GM12878 (cell line): ENCODE results near the gene MYT1. TPM values are rescaled to one million over a fixed set of nuclear protein-coding genes. Genes with fewer than 3 reads are reported as not detected.

Experiments
- ATAC-seq: fragments of 200-7000 bp; cut with Tn5 transposase; 3 replicates; pipeline ENCODE4 v1.9.1; 2020; ENCODE audit warnings: mild to moderate bottlenecking, moderate library complexity
- BruUV-seq: library from RNA; stranded (reverse); fragments of 400-500 nt; replicated peaks from 2 replicates; lab custom pipeline; 2021; lab: Mats Ljungman, UMichigan
- CTCF ChIA-PET: fragments of 300-600 bp; sonication (Branson Sonifier 250); formaldehyde crosslinking; extraction: SDS; loops from one replicate; lab custom pipeline; 2021; ENCODE audit warnings: inconsistent platforms; lab: Yijun Ruan, JAX
- POLR2A ChIA-PET: fragments of 350-600 bp; formaldehyde crosslinking; extraction: SDS; loops from one replicate; lab custom pipeline; 2021; ENCODE audit warnings: inconsistent platforms; lab: Charles Lee
- RAD21 ChIA-PET: fragments of 300-600 bp; sonication (Branson Sonifier 250); formaldehyde crosslinking; loops from one replicate; lab custom pipeline; 2023; ENCODE audit warnings: antibody characterized with exemption; ENCODE audit not compliant: unreplicated experiment; lab: Charles Lee
- SMC1A ChIA-PET: fragments of 300-600 bp; sonication (Branson Sonifier 250); formaldehyde crosslinking; loops from one replicate; lab custom pipeline; 2023; ENCODE audit not compliant: unreplicated experiment, uncharacterized antibody; lab: Charles Lee
- DNase-seq: peaks from one replicate; pipeline ENCODE4 v3.0.0-alpha.2; 2011; ENCODE audit warnings: low read depth, low spot score
- FAIRE-seq: peaks from 3 replicates; lab custom pipeline; 2011; peaks lifted over from hg19 to GRCh38; lab: Jason Lieb, UNC
- H2AFZ ChIP-seq: 2 replicates; pipeline ENCODE4 v1.6.0; 2011; ENCODE audit warnings: low read depth, low read length, control low read depth; ENCODE audit not compliant: control insufficient read depth
- H3K27ac ChIP-seq: 2 replicates; pipeline ENCODE4 v1.5.1; 2011; ENCODE audit warnings: control low read depth; ENCODE audit not compliant: control insufficient read depth, insufficient read depth
- H3K27me3 ChIP-seq, 2 experiments: replicated peaks in 1 of 2; 2 replicates each; pipeline versions ENCODE4 v1.6.0 to v1.6.1; 2011; ENCODE audit warnings: low read length in 1 of 2; ENCODE audit not compliant: control insufficient read depth in 2 of 2, insufficient read depth in 2 of 2
- H3K36me3 ChIP-seq, 2 experiments: 2 replicates each; pipeline ENCODE4 v1.5.1; 2011; ENCODE audit warnings: low read length in 1 of 2; ENCODE audit not compliant: control insufficient read depth in 2 of 2, insufficient read depth in 2 of 2
- H3K4me1 ChIP-seq: 2 replicates; pipeline ENCODE4 v1.6.1; 2011; ENCODE audit warnings: mild to moderate bottlenecking, low read length, moderate library complexity, mixed read lengths; ENCODE audit not compliant: control insufficient read depth, insufficient read depth
- H3K4me2 ChIP-seq: 2 replicates; pipeline ENCODE4 v1.6.0; 2011; ENCODE audit warnings: control low read depth; ENCODE audit not compliant: control insufficient read depth, insufficient read depth
- H3K4me3 ChIP-seq: fragments of 200-600 bp; sonication (generic); 2 replicates; pipeline ENCODE4 v1.5.1; 2016
- H3K79me2 ChIP-seq: 2 replicates; pipeline ENCODE4 v1.6.0; 2011; ENCODE audit warnings: low read length; ENCODE audit not compliant: control insufficient read depth, insufficient read depth
- H3K9ac ChIP-seq: 2 replicates; pipeline ENCODE4 v1.8.0; 2011; ENCODE audit warnings: low read length, control low read depth, mixed read lengths; ENCODE audit not compliant: control insufficient read depth, insufficient read depth
- H3K9me3 ChIP-seq: replicated peaks from 3 replicates; pipeline ENCODE4 v1.5.1; 2011; ENCODE audit warnings: mild to moderate bottlenecking, low read length; ENCODE audit not compliant: control insufficient read depth, insufficient read depth
- H4K20me1 ChIP-seq: 2 replicates; pipeline ENCODE4 v1.6.0; 2011; ENCODE audit not compliant: control insufficient read depth, insufficient read depth
- CBX5 ChIP-seq: sonication (generic); IDR thresholded peaks from 2 replicates; pipeline ENCODE4 v1.6.1; 2016; ENCODE audit warnings: low read depth, moderate library complexity, mild to moderate bottlenecking, inconsistent platforms
- EGR1 ChIP-seq, 2 experiments: IDR thresholded peaks; 1 replicate in 1 of 2; 2 replicates in 1 of 2; pipeline ENCODE4 v1.6.1; 2011 to 2012; ENCODE audit warnings: low read depth in 2 of 2, low read length in 2 of 2, borderline replicate concordance in 1 of 2, mild to moderate bottlenecking in 1 of 2, moderate library complexity in 1 of 2
- EP300 ChIP-seq, 2 experiments: fragments of 150-350 bp in 1 of 2; IDR thresholded peaks; 2 replicates each; pipeline ENCODE4 v1.6.1; 2011 to 2012; ENCODE audit warnings: low read depth in 2 of 2, low read length in 2 of 2, borderline replicate concordance in 1 of 2, improper control_type of control experiment in 1 of 2, inconsistent platforms in 1 of 2; ENCODE audit not compliant: control insufficient read depth in 1 of 2
- IRF3 ChIP-seq: fragments of 450-650 bp; IDR thresholded peaks from 2 replicates; pipeline ENCODE4 v1.6.1; 2014; ENCODE audit warnings: mild to moderate bottlenecking
- JUND ChIP-seq: IDR thresholded peaks from 2 replicates; pipeline ENCODE4 v1.6.1; 2012; ENCODE audit warnings: low read depth, mild to moderate bottlenecking, low read length, improper control_type of control experiment, moderate library complexity
- KLF5 ChIP-seq: fragments of 450-650 bp; IDR thresholded peaks from 2 replicates; pipeline ENCODE4 v1.6.1; 2014; ENCODE audit warnings: mild to moderate bottlenecking; ENCODE audit not compliant: partially characterized antibody
- MEF2A ChIP-seq: IDR thresholded peaks from 2 replicates; pipeline ENCODE4 v1.6.1; 2011; ENCODE audit warnings: low read depth, mild to moderate bottlenecking, low read length, moderate library complexity; ENCODE audit not compliant: insufficient read depth
- NR2F1 ChIP-seq: fragments of 450-650 bp; conservative IDR thresholded peaks from 2 replicates; pipeline ENCODE4 v1.6.1; 2017; ENCODE audit warnings: mild to moderate bottlenecking
- YBX1 ChIP-seq: fragments of 450-650 bp; IDR thresholded peaks from 2 replicates; pipeline ENCODE4 v1.6.1; 2016; ENCODE audit warnings: antibody characterized with exemption
- YY1 ChIP-seq: IDR thresholded peaks from 2 replicates; pipeline ENCODE4 v1.6.1; 2011; ENCODE audit warnings: low read depth, mild to moderate bottlenecking, low read length
- ZBED1 ChIP-seq: IDR thresholded peaks from 2 replicates; pipeline ENCODE4 v1.6.1; 2016; ENCODE audit warnings: borderline replicate concordance
- WGBS: methylation state at CpG from one replicate; pipeline ENCODE4 v1.1.6; 2016; ENCODE audit warnings: low lambda C conversion rate; ENCODE audit not compliant: insufficient replicate concordance, insufficient coverage; ENCODE audit errors: missing lambda C conversion rate; 5-methylcytosine and 5-hydroxymethylcytosine counted together
- in situ Hi-C: fragments of 300-500 bp; cut with MboI; formaldehyde crosslinking; loops from 9 replicates; pipeline ENCODE4 v1.14.3; 2018; ENCODE audit warnings: mixed read lengths
- intact Hi-C: fragments of 100-400 bp; cut with micrococcal nuclease; formaldehyde crosslinking; loops from one replicate; pipeline ENCODE4 v1.14.2; 2022; ENCODE audit not compliant: unreplicated experiment
- polyA plus RNA-seq, 11 experiments: library from polyadenylated mRNA; depleted of rRNA in 4 of 11; unstranded in 6 of 11; stranded (reverse) in 5 of 11; fragments of >200 nt; fragmentation: Nextera tagmentation in 4 of 11; fragmentation: Illumina TruSeq in 1 of 11; extraction: Ambion mirVana in 4 of 11; extraction: Trizol in 1 of 11; gene quantifications; 1 replicate in 1 of 11; 2 replicates in 10 of 11; pipeline versions ENCODE4 v1.2.1 to v1.2.3, GENCODE V29; 2011 to 2016; ENCODE audit warnings: inconsistent platforms in 2 of 11, missing spikeins in 2 of 11, low read depth in 1 of 11
- total RNA-seq, 4 experiments: library from RNA; depleted of rRNA in 3 of 4; stranded (reverse); fragments of >200 nt in 3 of 4; fragmentation: Illumina TruSeq in 1 of 4; extraction: Trizol in 1 of 4; gene quantifications; 2 replicates each; pipeline versions ENCODE4 v1.2.1 to v1.2.3, GENCODE V29; 2013 to 2021

The MYT1 gene
- total and polyA plus RNA-seq, 10 of the 15 experiments (the other 5 are each of a cell fraction or from before 2014, with no cell fraction given) = 0.01 to 0.10 TPM; not detected in 8

DNA sequence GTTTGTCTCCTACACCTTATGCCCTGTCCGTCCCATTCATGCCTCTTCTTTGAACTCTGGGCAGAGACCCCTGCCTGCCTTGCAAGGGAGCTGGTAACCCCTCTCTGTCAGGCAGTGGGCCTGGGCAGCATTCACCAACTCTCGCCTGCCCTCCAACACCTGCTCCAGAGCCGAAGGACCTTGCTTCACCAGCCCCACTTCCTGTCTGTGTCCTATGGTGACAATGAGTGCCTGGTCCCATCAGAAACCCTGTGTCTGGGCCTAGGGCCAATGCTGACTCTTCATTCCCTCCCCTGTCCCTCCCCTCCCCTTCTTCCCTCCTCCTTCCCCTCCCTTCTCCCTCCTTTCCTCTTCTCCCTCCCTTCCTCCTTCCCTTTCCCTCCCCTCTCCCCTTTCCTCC, 68.5 kb downstream of the MYT1 start:
- H3K4me2 ChIP-seq = no peak overlapping the region
- no TSS peak for BruUV-seq
- POLR2A ChIA-PET = no interaction called here
- in situ Hi-C loops = no loop called here
- no peak overlapping the region for H3K9ac ChIP-seq
- H3K79me2 ChIP-seq = no peaks in the 10 kb centered on the region
- ATAC-seq = peak; percentile 41; the same call in 2 of the 3 replicates
- TF ChIP-seq JUND (no peak), YY1 (no peak), ZBED1 (no peak), EP300 (IDR thresholded peaks at IDR 0.05; ENCODE audit: borderline replicate concordance in 1 of 2, control insufficient read depth in 1 of 2, low read depth in 2 of 2, low read length in 2 of 2) (no peak), YBX1 (no peak), NR2F1 (no peak), IRF3 (no peak), MEF2A (no peak), CBX5 (no peak), KLF5 (no peak), EGR1 (IDR thresholded peaks at IDR 0.05; ENCODE audit: borderline replicate concordance in 1 of 2, low read depth in 2 of 2, low read length in 2 of 2) (no peak)
- 0 out of 4 replicates have a peak, but pooled peaks cover 0 to 3% of the 10 kb centered on the region in 2 experiments for H3K27me3 ChIP-seq
- RAD21 ChIA-PET = no interaction called here
- SMC1A ChIA-PET = no interaction called here
- no peak for FAIRE-seq
- 56% methylated on average over 3 of the region's 3 CpGs for WGBS
- H3K9me3 ChIP-seq = no peaks in the 10 kb centered on the region
- no peaks in the 10 kb centered on the region for H3K4me1 ChIP-seq
- no peak for DNase-seq
- H3K36me3 ChIP-seq = no peaks in the 10 kb centered on the region
- CTCF ChIA-PET = no interaction called here
- no peak overlapping the region for H3K4me3 ChIP-seq
- no peak overlapping the region for H2AFZ ChIP-seq
- no peaks in the 10 kb centered on the region for H4K20me1 ChIP-seq
- no peak overlapping the region for H3K27ac ChIP-seq
- intact Hi-C loops = no loop called here
